Measurements from ENCODE around the gene AARS2.

The AARS2 gene

GRCh38 chr6:44276667-44277640 lies 36.2 kb downstream of the AARS2 start:
- DNase-seq (ENCODE audit: extremely low read depth in 1 of 2, low read depth in 1 of 2) = no peak

GRCh38 chr6:44275749-44276648 lies 37.1 kb downstream of the AARS2 start:
- no peak for DNase-seq (ENCODE audit: extremely low read depth in 1 of 2, low read depth in 1 of 2)

GRCh38 chr6:44275271-44275748 lies 37.8 kb downstream of the AARS2 start:
- no peak for DNase-seq (ENCODE audit: extremely low read depth in 1 of 2, low read depth in 1 of 2)

GRCh38 chr6:44273617-44274016 lies 39.5 kb downstream of the AARS2 start:
- no peak for DNase-seq (ENCODE audit: extremely low read depth in 1 of 2, low read depth in 1 of 2)

GRCh38 chr6:44272999-44273566 lies 40.1 kb downstream of the AARS2 start:
- DNase-seq (ENCODE audit: extremely low read depth in 1 of 2, low read depth in 1 of 2) = no peak

- DNase-seq (ENCODE audit: extremely low read depth in 1 of 2, low read depth in 1 of 2) = no peak
Measured at GRCh38 chr6:44272529-44272928, 40.6 kb downstream of the AARS2 start.

- DNase-seq (ENCODE audit: extremely low read depth in 1 of 2, low read depth in 1 of 2) = no peak
Measured at GRCh38 chr6:44271914-44272313, 41.2 kb downstream of the AARS2 start.

GRCh38 chr6:44271406-44271723 lies 41.8 kb downstream of the AARS2 start:
- DNase-seq (ENCODE audit: extremely low read depth in 1 of 2, low read depth in 1 of 2) = no peak

GRCh38 chr6:44270526-44271405 lies 42.4 kb downstream of the AARS2 start:
- no peak for DNase-seq (ENCODE audit: extremely low read depth in 1 of 2, low read depth in 1 of 2)

- DNase-seq (ENCODE audit: extremely low read depth in 1 of 2, low read depth in 1 of 2) = no peak
Measured at GRCh38 chr6:44269921-44270525, 43.1 kb downstream of the AARS2 start, which contains the start of gene TMEM151B. TSS of gene TMEM151B (plus strand) at chr6:44270450. CDS start at chr6:44270743, 293 bp downstream.

GRCh38 chr6:44269178-44269920 lies 43.8 kb downstream of the AARS2 start:
- DNase-seq (ENCODE audit: extremely low read depth in 1 of 2, low read depth in 1 of 2) = no peak

GRCh38 chr6:44268095-44268628 lies 45.0 kb downstream of the AARS2 start:
- no peak for DNase-seq (ENCODE audit: extremely low read depth in 1 of 2, low read depth in 1 of 2)

GRCh38 chr6:44267252-44267651 lies 45.9 kb downstream of the AARS2 start:
- DNase-seq (ENCODE audit: extremely low read depth in 1 of 2, low read depth in 1 of 2) = no peak

- no peak for DNase-seq (ENCODE audit: extremely low read depth in 1 of 2, low read depth in 1 of 2)
Measured at GRCh38 chr6:44266347-44266746, 46.8 kb downstream of the AARS2 start.

- DNase-seq (ENCODE audit: extremely low read depth in 1 of 2, low read depth in 1 of 2) = no peak
Measured at GRCh38 chr6:44265722-44266233, 47.4 kb downstream of the AARS2 start.

- peak; percentile 80 to 95 for DNase-seq (ENCODE audit: extremely low read depth in 1 of 2, low read depth in 1 of 2)
Measured at GRCh38 chr6:44265007-44265721, 48.0 kb downstream of the AARS2 start, which contains the start of gene NFKBIE. TSS of gene NFKBIE (minus strand) at chr6:44265551. CDS start at chr6:44265346, 205 bp downstream.

GRCh38 chr6:44264154-44265006 lies 48.8 kb downstream of the AARS2 start:
- DNase-seq (ENCODE audit: extremely low read depth in 1 of 2, low read depth in 1 of 2) = no peak

All from activated CD8-positive, alpha-beta memory T cell treated with anti-CD3 and anti-CD28 coated beads for 1 hour (primary cell).